Tibial nerve (tissue), 4 donors: ENCODE measurements around the gene FOXJ3.

Source experiments
- EP300 ChIP-seq, 2 donors: sonication (generic); formaldehyde crosslinking; IDR thresholded peaks; one replicate each; pipeline ENCODE4 v1.6.1; 2017; ENCODE audit warnings: antibody characterized with exemption in 2 of 2, mild to moderate bottlenecking in 1 of 2
- POLR2A ChIP-seq, 2 donors: fragments of 450-650 bp; IDR thresholded peaks; one replicate each; pipeline ENCODE4 v1.6.1; 2017; ENCODE audit warnings: antibody characterized with exemption in 2 of 2, mild to moderate bottlenecking in 2 of 2, moderate library complexity in 2 of 2
- TF ChIP-seq, protein P1 (sequence below), 5 experiments: fragments of 200-600 bp in 3 of 5; fragments of 450-650 bp in 2 of 5; sonication (generic) in 3 of 5; IDR thresholded peaks; one replicate each; pipeline ENCODE4 v1.5.1; 2016 to 2019; ENCODE audit warnings: antibody characterized with exemption in 5 of 5, mild to moderate bottlenecking in 3 of 5, moderate library complexity in 2 of 5

DNA sequence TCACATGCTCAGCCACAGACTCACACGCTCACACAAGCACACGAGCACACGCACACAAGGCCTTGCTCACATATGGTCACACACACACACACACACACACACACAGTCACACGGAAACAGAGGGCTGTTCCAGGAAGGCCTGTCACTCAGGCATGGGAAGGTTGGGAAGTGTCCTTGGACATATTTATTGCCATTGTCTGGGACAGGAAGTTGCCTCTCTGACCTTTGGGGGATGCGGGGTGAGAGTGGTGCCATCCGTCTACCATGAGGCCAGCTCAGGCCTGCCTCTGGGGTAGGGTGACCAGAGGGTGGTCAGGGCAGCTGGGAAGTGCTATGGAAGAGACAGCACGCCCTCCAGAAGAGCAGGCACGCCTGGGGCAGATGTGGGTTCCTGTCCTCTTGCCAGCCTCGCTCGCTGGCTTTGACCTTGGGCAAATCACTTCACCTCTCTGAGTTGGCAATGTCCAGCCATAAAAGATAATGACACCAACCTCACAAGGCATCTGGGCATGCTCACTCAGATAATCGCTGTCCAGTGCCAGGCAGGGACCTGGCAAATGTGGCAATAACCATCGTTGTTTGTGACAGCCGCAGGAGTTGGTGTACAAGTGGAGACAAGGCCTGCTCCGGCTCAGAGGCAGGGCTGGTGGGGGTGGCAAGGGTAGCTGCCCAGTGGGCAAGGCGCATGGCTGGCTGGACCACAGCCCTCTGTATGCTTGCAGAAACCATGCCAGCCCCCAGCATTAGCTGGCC is 162.5 kb downstream of the FOXJ3 start:
- TF ChIP-seq, protein P1, sequence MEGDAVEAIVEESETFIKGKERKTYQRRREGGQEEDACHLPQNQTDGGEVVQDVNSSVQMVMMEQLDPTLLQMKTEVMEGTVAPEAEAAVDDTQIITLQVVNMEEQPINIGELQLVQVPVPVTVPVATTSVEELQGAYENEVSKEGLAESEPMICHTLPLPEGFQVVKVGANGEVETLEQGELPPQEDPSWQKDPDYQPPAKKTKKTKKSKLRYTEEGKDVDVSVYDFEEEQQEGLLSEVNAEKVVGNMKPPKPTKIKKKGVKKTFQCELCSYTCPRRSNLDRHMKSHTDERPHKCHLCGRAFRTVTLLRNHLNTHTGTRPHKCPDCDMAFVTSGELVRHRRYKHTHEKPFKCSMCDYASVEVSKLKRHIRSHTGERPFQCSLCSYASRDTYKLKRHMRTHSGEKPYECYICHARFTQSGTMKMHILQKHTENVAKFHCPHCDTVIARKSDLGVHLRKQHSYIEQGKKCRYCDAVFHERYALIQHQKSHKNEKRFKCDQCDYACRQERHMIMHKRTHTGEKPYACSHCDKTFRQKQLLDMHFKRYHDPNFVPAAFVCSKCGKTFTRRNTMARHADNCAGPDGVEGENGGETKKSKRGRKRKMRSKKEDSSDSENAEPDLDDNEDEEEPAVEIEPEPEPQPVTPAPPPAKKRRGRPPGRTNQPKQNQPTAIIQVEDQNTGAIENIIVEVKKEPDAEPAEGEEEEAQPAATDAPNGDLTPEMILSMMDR (IDR thresholded peaks at IDR 0.05), result no peak
- TF ChIP-seq POLR2A (IDR thresholded peaks at IDR 0.05), result no peak
- no peak for TF ChIP-seq EP300 (IDR thresholded peaks at IDR 0.05)
